A673 (cell line): ENCODE data around the gene AHDC1. TPM values are rescaled to one million over a fixed set of nuclear protein-coding genes. Genes with fewer than 3 reads are reported as not detected.

Experiments
- BruUV-seq: library from RNA; stranded (reverse); fragments of 400-500 nt; replicated peaks from 2 replicates; lab custom pipeline; 2021; lab: Mats Ljungman, UMichigan
- CTCF ChIA-PET: fragments of 300-600 bp; sonication (Branson Sonifier 250); formaldehyde crosslinking; loops from one replicate; lab custom pipeline; 2022; ENCODE audit warnings: antibody characterized with exemption; lab: Charles Lee
- POLR2A ChIA-PET: fragments of 300-600 bp; sonication (Branson Sonifier 250); formaldehyde crosslinking; loops from one replicate; lab custom pipeline; 2022; ENCODE audit warnings: antibody characterized with exemption; ENCODE audit not compliant: low non-redundant PET; lab: Charles Lee
- DNase-seq: peaks from one replicate; pipeline ENCODE4 v3.0.0-alpha.2; 2015; ENCODE audit warnings: low spot score
- H3K27ac ChIP-seq: fragments of 200-600 bp; sonication (generic); 2 replicates; pipeline ENCODE4 v1.5.1; 2016; ENCODE audit warnings: mixed run types, low read depth, mild to moderate bottlenecking, mixed read lengths, antibody characterized with exemption, low read length; ENCODE audit not compliant: poor library complexity, severe bottlenecking
- H3K27me3 ChIP-seq: fragments of 200-600 bp; sonication (generic); replicated peaks from 2 replicates; pipeline ENCODE4 v1.6.1; 2017; ENCODE audit warnings: mixed run types, low read depth, mild to moderate bottlenecking, mixed read lengths, antibody characterized with exemption, low read length; ENCODE audit not compliant: insufficient read depth, poor library complexity
- H3K36me3 ChIP-seq: fragments of 200-600 bp; sonication (generic); 2 replicates; pipeline ENCODE4 v1.6.1; 2016; ENCODE audit warnings: mixed run types, mild to moderate bottlenecking, mixed read lengths, antibody characterized with exemption, low read length; ENCODE audit not compliant: insufficient read depth, poor library complexity, severe bottlenecking
- H3K4me1 ChIP-seq: fragments of 200-600 bp; sonication (generic); 2 replicates; pipeline ENCODE4 v1.6.1; 2017; ENCODE audit warnings: mixed run types, mild to moderate bottlenecking, mixed read lengths, antibody characterized with exemption, low read length; ENCODE audit not compliant: insufficient read depth, poor library complexity, severe bottlenecking
- H3K4me3 ChIP-seq: fragments of 200-600 bp; sonication (generic); 2 replicates; pipeline ENCODE4 v1.5.1; 2016; ENCODE audit warnings: low read depth, mixed run types, mild to moderate bottlenecking, mixed read lengths, low read length; ENCODE audit not compliant: poor library complexity, severe bottlenecking
- H3K9me3 ChIP-seq: fragments of 200-600 bp; sonication (generic); 2 replicates; pipeline ENCODE4 v1.6.1; 2016; ENCODE audit warnings: mixed run types, low read depth, mild to moderate bottlenecking, mixed read lengths, antibody characterized with exemption, low read length; ENCODE audit not compliant: poor library complexity, severe bottlenecking
- CTCF ChIP-seq: fragments of 300-800, 200-600 bp; sonication (generic); conservative IDR thresholded peaks from 2 replicates; pipeline ENCODE4 v1.5.1; 2017; ENCODE audit warnings: low read depth, mild to moderate bottlenecking, antibody characterized with exemption, low read length, moderate library complexity, mixed read lengths
- EZH2 ChIP-seq: fragments of 200-600 bp; sonication (generic); IDR thresholded peaks from 2 replicates; pipeline ENCODE4 v1.6.1; 2017; ENCODE audit warnings: borderline replicate concordance, low read depth, mild to moderate bottlenecking, mixed read lengths, antibody characterized with exemption, low read length; ENCODE audit not compliant: poor library complexity, severe bottlenecking
- intact Hi-C: fragments of 100-400 bp; cut with micrococcal nuclease; formaldehyde crosslinking; loops from one replicate; pipeline ENCODE4 v1.10.0; 2022; ENCODE audit not compliant: unreplicated experiment
- total RNA-seq: library from RNA; stranded (reverse); gene quantifications from 2 replicates; pipeline ENCODE4 v1.2.3, GENCODE V29; 2021

The AHDC1 gene
- total RNA-seq, 1 experiment from 2014 or later = 33.2 TPM

- TF ChIP-seq EZH2 (no peak), CTCF (no peak)
- Histone ChIP-seq H3K4me3 (no peak overlapping the region), H3K27me3 (no peaks in the 10 kb centered on the region), H3K36me3 (no peaks in the 10 kb centered on the region), H3K4me1 (peaks cover 9% of the 10 kb centered on the region), H3K27ac (no peak overlapping the region), H3K9me3 (no peaks in the 10 kb centered on the region)
- no TSS peak for BruUV-seq
- ChIA-PET CTCF (no interaction called here), POLR2A (no interaction called here)
- peak; percentile 42 for DNase-seq
- intact Hi-C loops = no loop called here
These were observed 46.7 kb upstream of the AHDC1 start for GRCh38 chr1:27650539-27651175.

GRCh38 chr1:27650171-27650538, 46.2 kb upstream of the AHDC1 start:
- Histone ChIP-seq H3K27ac (no peak overlapping the region), H3K4me1 (peaks cover 9% of the 10 kb centered on the region), H3K27me3 (no peaks in the 10 kb centered on the region), H3K4me3 (no peak overlapping the region), H3K36me3 (no peaks in the 10 kb centered on the region), H3K9me3 (no peaks in the 10 kb centered on the region)
- DNase-seq = no peak
- ChIA-PET CTCF (interaction anchor here (1.5 kb wide), 1 partner anchor 19 kb away, joined by 6 read pairs; no protein-coding TSS in a partner anchor), POLR2A (no interaction called here)
- intact Hi-C loops = no loop called here
- no peak for TF ChIP-seq EZH2
- TF ChIP-seq CTCF = no peak
- BruUV-seq = no TSS peak

- H3K36me3 ChIP-seq = no peaks in the 10 kb centered on the region
- ChIA-PET CTCF (interaction anchor here (0.6 to 1.5 kb wide), 2 partner anchors 20 to 262 kb away, joined by 3 to 6 read pairs; no protein-coding TSS in a partner anchor), POLR2A (no interaction called here)
- peaks cover 9% of the 10 kb centered on the region for H3K4me1 ChIP-seq
- BruUV-seq = no TSS peak
- DNase-seq = no peak
- no peak overlapping the region for H3K27ac ChIP-seq
- no peaks in the 10 kb centered on the region for H3K9me3 ChIP-seq
- H3K27me3 ChIP-seq = no peaks in the 10 kb centered on the region
- H3K4me3 ChIP-seq = no peak overlapping the region
- TF ChIP-seq EZH2 (no peak), CTCF (no peak)
- intact Hi-C loops = no loop called here
These were observed 45.3 kb upstream of the AHDC1 start for GRCh38 chr1:27649306-27649635.
